Fibroblast of skin of right quadriceps (primary cell): ENCODE measurements around the gene CRYBG3.
"Not testable (repeated sequence)": the region's sequence is repeated elsewhere in the genome, so short reads cannot be mapped to it uniquely, and the experiment has no call there.

Source experiments
- DNase-seq: peaks from one replicate; pipeline ENCODE4 v3.0.0-alpha.2; 2013

The CRYBG3 gene

GRCh38 chr3:97821774-97822358 is at the start of gene CRYBG3:
Gene CRYBG3 (plus strand): TSS chr3:97822011. CDS start chr3:97822207, 196 bp downstream.
- DNase-seq, result peak; percentile 84

GRCh38 chr3:97772926-97773325 is 48.9 kb upstream of the CRYBG3 start:
- DNase-seq, result no peak

GRCh38 chr3:97778152-97778551 is 43.7 kb upstream of the CRYBG3 start:
- DNase-seq, result no peak

GRCh38 chr3:97793420-97794019 is 28.3 kb upstream of the CRYBG3 start:
- peak; percentile 43 for DNase-seq

- DNase-seq, result no peak
Observed at GRCh38 chr3:97795951-97796350, 25.9 kb upstream of the CRYBG3 start.

- DNase-seq, result no peak
Observed at GRCh38 chr3:97804471-97804870, 17.3 kb upstream of the CRYBG3 start.

- DNase-seq, result no peak
Observed at GRCh38 chr3:97810779-97811390, 10.9 kb upstream of the CRYBG3 start.

- DNase-seq, result no peak
Observed at GRCh38 chr3:97815149-97815917, 6.5 kb upstream of the CRYBG3 start.

- DNase-seq, result no peak
Observed at GRCh38 chr3:97816811-97817210, 5.0 kb upstream of the CRYBG3 start.

- DNase-seq, result no peak
Observed at GRCh38 chr3:97817965-97818364, 3.8 kb upstream of the CRYBG3 start.

- DNase-seq, result no peak
Observed at GRCh38 chr3:97820780-97821179, 1.0 kb upstream of the CRYBG3 start.

- DNase-seq, result no peak
Observed at GRCh38 chr3:97821287-97821773, 481 bp upstream of the CRYBG3 start.

GRCh38 chr3:97822359-97822775 is 556 bp downstream of the CRYBG3 start:
- DNase-seq, result peak; percentile 64

GRCh38 chr3:97823046-97824004 is 1.5 kb downstream of the CRYBG3 start:
- no peak for DNase-seq

GRCh38 chr3:97825101-97825500 is 3.3 kb downstream of the CRYBG3 start:
- DNase-seq, result no peak

- DNase-seq, result no peak
Observed at GRCh38 chr3:97827741-97828471, 6.1 kb downstream of the CRYBG3 start.

- DNase-seq, result no peak
Observed at GRCh38 chr3:97829198-97829597, 7.4 kb downstream of the CRYBG3 start.

- DNase-seq, result no peak
Observed at GRCh38 chr3:97830638-97831037, 8.8 kb downstream of the CRYBG3 start.

GRCh38 chr3:97831140-97831539 is 9.3 kb downstream of the CRYBG3 start:
- no peak for DNase-seq

- DNase-seq, result not testable (repeated sequence)
Observed at GRCh38 chr3:97833184-97833583, 11.4 kb downstream of the CRYBG3 start.

GRCh38 chr3:97835761-97836160 is 13.9 kb downstream of the CRYBG3 start:
- peak; percentile 48 for DNase-seq

GRCh38 chr3:97838393-97838792 is 16.6 kb downstream of the CRYBG3 start:
- no peak for DNase-seq
